Fibroblast of skin of left biceps (primary cell): ENCODE data around the gene PPM1N.
A peak's percentile ranks its signal among the peaks of the same experiment; 100 is the strongest.

Source experiments
- DNase-seq, 2 experiments: peaks; one replicate each; pipeline ENCODE4 v3.0.0-alpha.2; 2013; ENCODE audit warnings: low read depth in 2 of 2

Gene PPM1N

DNA sequence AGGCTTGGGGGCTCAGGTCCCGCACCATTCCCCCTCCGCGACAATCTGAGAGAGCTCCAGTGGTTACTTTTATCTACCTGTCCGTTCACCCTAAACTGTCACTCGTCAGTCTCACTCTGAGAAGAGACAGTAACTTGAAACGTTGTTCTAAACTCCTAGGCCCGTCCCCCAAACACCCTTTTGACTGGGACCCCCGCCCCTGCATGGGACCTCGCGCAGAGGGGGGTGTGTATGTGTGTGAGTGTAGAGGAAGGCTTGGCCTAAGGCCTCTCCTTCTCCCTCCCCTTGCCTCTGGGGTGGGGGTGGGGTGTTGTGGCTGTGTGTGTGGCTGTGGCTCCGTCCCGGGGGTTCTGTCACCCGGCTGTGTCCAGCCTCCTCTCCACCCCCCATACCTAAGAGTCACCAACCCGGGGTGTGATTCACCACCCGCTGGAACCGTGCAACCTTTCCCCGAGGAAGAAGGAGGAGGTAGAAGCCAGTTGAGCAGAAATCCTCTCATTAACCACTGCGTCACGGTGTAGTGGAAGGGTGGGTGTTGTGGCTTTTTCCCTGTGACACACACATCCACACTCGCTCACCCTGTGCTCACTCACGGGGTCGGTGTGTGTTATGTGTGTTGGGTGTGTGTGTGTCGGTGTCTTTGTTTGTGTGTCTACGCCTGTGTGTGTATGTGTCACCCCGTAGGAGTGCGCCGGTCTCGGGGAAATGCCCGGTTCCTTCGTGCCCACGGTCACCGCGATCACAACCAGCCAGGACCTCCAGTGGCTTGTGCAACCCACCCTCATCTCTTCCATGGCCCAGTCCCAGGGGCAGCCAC is 28.1 kb upstream of the PPM1N start:
- DNase-seq, result no peak

DNA sequence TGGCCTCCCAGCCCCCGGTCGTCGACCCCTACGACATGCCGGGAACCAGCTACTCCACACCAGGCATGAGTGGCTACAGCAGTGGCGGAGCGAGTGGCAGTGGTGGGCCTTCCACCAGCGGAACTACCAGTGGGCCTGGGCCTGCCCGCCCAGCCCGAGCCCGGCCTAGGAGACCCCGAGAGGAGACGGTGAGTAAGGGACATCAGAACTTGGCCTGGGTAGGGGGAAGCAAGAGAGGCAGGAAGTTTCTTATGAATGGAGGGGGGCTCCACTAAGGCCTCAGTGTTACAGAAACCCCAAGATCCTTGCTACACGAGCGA is 27.5 kb upstream of the PPM1N start:
- DNase-seq, result no peak

GRCh38 chr19:45471111-45471930 is 26.9 kb upstream of the PPM1N start:
- no peak for DNase-seq

DNA sequence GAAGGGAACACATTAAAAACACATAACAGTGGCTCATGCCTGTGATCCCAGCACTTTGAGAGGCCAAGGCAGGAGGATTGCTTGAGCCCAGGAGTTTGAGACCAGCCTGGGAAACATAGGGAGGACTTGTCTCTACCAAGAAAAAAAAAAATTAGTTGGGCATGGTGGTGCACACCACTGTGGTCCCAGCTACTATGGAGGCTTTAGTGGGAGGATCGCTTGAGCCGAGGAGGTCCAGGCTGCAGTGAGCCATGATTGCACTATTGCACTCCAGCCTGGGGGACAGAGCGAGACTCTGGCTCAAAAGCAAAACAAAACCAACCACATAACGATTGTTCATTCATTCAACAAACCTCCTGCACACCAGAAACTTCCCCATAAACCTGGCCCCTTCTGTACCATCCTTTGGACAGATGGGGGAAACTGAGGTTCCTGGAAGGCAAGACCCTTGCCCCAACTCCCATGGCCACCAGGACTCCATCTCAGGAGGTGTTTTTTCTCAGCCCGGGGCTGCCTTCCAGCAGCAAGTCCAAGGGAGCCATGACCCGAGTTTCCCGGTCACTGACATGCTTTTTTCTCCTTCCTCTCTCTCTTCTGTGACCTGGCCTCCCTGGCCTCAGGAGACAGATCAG is 26.2 kb upstream of the PPM1N start:
- no peak for DNase-seq

GRCh38 chr19:45472563-45473366 is 25.5 kb upstream of the PPM1N start:
- no peak for DNase-seq

GRCh38 chr19:45473367-45473681 is 24.9 kb upstream of the PPM1N start:
- no peak for DNase-seq

GRCh38 chr19:45473682-45474605 is 24.3 kb upstream of the PPM1N start:
- no peak for DNase-seq

DNA sequence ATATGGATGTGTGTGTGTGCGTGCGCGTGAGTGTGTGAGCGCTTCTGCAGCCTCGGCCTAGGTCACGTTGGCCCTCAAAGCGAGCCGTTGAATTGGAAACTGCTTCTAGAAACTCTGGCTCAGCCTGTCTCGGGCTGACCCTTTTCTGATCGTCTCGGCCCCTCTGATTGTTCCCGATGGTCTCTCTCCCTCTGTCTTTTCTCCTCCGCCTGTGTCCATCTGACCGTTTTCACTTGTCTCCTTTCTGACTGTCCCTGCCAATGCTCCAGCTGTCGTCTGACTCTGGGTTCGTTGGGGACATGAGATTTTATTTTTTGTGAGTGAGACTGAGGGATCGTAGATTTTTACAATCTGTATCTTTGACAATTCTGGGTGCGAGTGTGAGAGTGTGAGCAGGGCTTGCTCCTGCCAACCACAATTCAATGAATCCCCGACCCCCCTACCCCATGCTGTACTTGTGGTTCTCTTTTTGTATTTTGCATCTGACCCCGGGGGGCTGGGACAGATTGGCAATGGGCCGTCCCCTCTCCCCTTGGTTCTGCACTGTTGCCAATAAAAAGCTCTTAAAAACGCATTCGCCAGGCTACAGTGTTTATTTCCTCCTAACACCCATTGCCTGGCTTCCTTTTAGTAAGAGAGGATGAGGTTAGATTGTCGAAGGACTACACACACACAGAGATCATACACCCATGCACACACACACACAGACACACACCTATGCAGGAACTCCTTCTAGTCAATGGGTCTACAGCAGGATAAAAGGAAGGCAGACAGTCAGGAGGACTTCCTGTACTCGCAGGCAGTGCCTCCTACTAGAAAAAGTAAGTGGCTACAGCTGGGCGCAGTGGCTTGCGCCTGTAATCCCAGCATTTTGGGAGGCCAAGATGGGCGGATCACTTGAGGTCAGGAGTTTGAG is 23.4 kb upstream of the PPM1N start:
- DNase-seq, result no peak

DNA sequence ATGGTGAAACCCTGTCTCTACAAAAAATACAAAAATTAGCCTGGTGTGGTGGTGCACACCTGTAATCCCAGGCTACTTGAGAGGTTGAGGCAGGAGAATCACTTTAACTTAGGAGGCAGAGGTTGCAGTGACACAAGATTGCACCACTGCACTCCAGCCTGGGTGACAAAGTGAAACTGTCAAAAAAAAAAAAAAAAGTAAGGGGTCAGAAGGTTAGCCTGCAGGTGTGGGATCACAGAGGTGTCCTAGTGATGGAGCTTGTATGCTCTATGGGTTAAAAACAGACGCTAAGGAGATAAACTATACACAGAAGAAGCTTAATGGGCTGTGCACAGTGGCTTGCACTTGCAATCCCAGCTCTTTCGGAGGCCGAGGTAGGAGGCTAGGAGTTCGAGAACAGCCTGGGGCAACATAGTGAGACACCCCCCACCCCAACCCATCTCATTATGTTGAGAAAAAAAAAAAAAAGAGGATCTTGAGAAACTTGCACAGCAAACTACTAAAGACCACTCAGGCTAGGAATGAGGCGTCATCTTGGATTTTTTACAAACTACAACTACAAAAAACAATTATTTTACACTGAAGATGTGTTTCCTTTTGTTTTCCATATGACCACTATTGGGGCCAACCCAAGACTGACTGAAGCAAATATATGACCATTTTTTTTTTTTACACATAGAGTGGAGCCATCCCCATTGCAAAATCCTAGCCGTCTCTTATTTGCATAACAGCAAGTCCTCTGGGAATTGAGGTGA is 22.5 kb upstream of the PPM1N start:
- no peak for DNase-seq

GRCh38 chr19:45476304-45476703 is 21.9 kb upstream of the PPM1N start:
- DNase-seq, result no peak

DNA sequence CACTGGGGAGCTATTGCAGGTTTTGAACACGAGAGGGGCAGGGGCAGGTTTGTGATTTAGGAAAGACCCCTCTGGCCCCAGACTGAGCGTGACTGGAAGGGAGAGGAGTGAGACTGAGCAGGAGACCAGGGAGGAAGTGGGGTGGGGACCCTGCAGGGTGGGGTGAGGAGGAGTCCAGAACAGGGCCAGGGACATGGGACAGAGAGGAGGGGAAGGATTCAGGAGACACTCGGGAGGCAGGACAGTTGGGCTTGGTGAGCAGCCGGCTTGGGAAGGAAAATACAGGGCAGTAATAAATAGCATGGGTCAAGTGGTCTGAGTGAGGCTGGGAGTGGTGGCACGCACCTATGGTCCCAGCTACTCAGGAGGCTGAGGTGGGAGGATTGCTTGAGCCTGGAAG is 21.1 kb upstream of the PPM1N start:
- DNase-seq, result no peak

- no peak for DNase-seq
Measured at GRCh38 chr19:45477713-45478453, 20.4 kb upstream of the PPM1N start.

- DNase-seq, result peak; percentile 87
Measured at GRCh38 chr19:45478454-45479238, 19.6 kb upstream of the PPM1N start.

DNA sequence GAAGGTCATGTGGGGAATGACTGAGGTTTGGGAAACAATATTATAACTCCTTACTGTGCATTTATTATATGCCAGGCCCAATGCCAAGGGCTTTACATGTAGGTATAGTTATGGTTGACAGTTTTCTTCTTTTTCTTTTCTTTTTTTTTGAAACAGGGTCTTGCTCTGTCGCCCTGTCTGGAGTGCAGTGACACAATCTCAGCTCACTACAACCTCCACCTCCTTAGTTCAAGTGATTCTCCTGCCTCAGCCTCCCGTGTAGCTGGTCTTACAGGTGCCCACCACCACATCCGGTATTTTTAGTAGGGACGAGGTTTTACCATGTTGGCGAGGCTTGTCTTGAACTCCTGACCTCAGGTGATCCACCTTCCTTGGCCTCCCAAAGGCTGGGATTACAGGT is 15.2 kb upstream of the PPM1N start:
- DNase-seq, result no peak

GRCh38 chr19:45484273-45484945 is 13.8 kb upstream of the PPM1N start:
- DNase-seq, result no peak

DNA sequence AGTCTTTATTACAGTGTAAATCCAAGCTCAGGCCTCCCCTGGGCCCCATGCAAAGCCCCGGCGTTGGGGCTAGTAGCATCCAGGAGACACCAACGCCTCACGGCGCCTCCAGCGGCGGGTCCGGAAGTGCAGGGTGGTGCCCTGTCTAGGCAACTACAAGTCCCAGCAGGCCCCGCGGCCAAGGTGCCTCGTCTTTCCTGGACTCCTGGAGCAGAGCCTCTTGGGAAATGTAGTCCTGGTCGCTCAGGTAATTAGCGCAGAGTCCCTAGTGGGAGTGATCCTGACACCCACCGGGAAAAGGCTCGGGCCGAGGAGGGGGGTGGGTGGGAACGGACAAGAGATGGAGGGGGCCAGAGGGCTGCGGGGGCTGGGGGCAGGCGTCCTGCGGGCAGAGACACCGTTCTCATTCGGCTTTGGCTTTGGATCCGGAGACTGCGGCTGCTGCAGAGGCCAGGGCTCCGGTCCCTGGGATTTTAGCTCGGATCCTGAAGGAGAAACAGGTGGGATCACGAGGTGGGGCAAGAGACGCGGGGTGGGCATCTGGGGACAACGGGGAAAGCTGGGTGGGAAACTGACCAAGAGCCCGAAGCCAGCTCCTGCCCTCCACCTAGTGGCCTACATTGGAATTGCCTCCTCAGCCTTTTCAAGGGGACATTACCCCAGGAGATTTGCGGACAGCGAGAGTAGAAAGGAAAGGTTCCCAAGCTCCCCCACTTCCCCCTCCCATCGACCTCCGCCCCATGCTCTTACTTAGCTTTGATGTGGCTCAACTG is 12.8 kb upstream of the PPM1N start:
- peak; percentile 80 to 84 for DNase-seq
